RKO (cell line): ENCODE measurements around the gene GRIK4.
A peak's percentile ranks its signal among the peaks of the same experiment; 100 is the strongest.
"Not testable (repeated sequence)": the region's sequence is repeated elsewhere in the genome, so short reads cannot be mapped to it uniquely, and the experiment has no call there.

Source experiments
- DNase-seq: peaks from one replicate; pipeline ENCODE4 v3.0.0-alpha.2; 2016; ENCODE audit warnings: low spot score

Gene GRIK4, protein sequence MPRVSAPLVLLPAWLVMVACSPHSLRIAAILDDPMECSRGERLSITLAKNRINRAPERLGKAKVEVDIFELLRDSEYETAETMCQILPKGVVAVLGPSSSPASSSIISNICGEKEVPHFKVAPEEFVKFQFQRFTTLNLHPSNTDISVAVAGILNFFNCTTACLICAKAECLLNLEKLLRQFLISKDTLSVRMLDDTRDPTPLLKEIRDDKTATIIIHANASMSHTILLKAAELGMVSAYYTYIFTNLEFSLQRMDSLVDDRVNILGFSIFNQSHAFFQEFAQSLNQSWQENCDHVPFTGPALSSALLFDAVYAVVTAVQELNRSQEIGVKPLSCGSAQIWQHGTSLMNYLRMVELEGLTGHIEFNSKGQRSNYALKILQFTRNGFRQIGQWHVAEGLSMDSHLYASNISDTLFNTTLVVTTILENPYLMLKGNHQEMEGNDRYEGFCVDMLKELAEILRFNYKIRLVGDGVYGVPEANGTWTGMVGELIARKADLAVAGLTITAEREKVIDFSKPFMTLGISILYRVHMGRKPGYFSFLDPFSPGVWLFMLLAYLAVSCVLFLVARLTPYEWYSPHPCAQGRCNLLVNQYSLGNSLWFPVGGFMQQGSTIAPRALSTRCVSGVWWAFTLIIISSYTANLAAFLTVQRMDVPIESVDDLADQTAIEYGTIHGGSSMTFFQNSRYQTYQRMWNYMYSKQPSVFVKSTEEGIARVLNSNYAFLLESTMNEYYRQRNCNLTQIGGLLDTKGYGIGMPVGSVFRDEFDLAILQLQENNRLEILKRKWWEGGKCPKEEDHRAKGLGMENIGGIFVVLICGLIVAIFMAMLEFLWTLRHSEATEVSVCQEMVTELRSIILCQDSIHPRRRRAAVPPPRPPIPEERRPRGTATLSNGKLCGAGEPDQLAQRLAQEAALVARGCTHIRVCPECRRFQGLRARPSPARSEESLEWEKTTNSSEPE

GRCh38 chr11:120511116-120511819 is at the start of gene GRIK4:
GRIK4 (plus strand) TSS chr11:120511748; CDS start chr11:120660319, 148,571 bp downstream.
- DNase-seq: peak; percentile 35

- no peak for DNase-seq
These were observed 48.7 kb upstream of the GRIK4 start for GRCh38 chr11:120462825-120463224.

DNA sequence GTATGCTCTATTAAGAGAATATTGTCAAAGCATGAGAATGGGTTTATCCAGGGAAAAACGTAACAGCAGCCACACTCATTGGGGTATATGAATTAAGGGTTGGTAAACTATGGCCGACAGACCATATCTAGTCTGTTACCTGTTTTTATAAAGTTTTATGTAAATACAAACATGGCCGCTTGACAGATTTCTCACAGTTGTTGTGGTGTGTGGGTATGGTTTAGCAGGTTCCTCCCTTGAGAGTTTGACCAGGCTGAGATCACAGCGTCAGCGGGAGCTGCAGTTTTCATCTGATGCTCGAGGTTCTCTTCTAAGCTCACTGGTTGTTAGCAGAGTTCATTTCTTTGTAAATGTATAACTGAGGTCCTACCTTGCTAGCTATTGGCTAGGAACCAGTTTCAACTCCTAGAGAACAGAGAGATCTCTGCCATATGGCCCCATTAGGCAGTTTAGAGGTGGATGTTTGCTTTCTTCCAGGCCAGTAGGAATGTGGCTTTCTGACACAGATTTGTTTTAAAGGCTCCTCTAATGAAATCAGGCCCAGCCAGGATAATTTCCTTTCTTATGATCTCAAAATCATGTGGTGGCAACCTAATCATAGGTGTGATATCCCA is 45.5 kb upstream of the GRIK4 start:
- DNase-seq: no peak

DNA sequence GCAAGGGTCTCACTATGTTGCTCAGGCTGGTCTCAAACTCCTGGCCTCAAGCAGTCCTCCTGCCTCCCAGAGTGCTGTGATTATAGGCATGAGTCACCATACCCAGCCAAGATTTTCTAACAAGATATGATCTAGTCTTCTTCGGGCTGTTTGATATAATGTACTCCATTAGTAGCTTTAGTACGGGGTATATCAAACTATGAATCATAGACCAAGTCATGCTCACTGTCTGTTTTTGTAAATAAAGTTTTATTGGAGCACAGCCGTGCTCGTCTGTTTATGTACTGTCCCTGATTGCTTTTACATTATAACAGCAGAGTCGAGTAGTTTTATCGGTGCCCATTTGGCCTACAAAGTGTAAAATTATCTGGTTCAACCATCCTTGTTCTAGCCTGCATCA is 43.9 kb upstream of the GRIK4 start:
- DNase-seq: peak; percentile 10

- DNase-seq: no peak
These were observed 40.4 kb upstream of the GRIK4 start for GRCh38 chr11:120471131-120471530.

DNA sequence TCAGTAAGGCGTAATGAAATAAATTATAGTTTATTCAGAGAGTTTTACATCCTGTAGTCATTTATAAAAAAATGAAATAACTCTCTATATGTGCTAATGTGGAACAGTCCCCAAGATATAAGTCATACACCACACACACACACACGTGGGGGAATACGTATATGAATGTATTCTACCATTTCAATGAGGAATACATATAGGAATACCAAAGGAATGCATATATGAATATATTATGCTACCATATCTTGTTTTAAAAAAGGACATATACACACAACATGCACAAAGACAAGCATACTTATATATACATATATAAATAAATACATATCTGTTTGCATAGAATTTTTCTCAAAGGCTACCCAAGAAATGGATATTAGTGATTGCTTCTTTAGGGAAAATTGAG is 39.6 kb upstream of the GRIK4 start:
- DNase-seq: no peak

- DNase-seq: no peak
These were observed 38.0 kb upstream of the GRIK4 start for GRCh38 chr11:120473503-120473902.

GRCh38 chr11:120482149-120482548 is 29.4 kb upstream of the GRIK4 start:
- peak; percentile 25 for DNase-seq

DNA sequence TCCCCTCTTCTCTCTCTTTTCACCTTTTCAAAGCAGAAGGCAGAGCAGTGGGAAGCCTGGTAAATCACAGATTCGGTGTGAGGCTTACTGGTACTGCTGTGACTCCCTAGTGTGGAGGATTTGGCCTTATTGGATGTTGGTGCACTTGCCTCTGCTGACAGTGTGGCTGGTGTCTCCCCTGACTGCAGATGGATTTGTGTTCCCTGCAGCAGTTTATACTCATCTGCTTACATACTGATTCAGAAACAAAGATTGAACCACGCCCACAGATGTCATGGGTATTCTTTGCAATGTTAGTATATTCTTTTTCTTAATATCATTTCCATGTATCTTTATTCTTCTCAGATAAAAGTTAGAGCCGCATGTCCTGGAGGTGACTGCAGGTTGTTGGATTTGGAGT is 26.8 kb upstream of the GRIK4 start:
- DNase-seq: no peak

DNA sequence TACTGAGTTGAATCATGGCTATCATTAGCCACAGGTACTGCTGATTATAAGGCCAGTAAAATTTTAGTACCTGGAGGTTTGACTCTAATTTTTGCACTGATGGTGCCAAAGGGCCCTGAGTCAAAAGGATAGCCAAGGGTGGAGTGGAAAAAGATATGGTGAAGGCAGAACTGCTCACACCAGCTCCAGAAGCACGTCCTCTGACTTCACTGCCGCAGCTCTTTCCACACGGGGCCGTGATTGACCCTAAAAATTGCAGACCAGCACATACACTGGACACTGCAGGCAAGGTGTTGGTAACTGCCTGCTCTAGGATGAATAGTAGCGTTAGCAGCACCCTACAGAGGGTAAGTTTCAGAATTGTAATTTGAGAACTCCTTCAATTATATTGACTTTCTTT is 25.4 kb upstream of the GRIK4 start:
- DNase-seq: no peak

- no peak for DNase-seq
These were observed 21.7 kb upstream of the GRIK4 start for GRCh38 chr11:120489799-120490198.

- no peak for DNase-seq
These were observed 19.1 kb upstream of the GRIK4 start for GRCh38 chr11:120492486-120492885.

DNA sequence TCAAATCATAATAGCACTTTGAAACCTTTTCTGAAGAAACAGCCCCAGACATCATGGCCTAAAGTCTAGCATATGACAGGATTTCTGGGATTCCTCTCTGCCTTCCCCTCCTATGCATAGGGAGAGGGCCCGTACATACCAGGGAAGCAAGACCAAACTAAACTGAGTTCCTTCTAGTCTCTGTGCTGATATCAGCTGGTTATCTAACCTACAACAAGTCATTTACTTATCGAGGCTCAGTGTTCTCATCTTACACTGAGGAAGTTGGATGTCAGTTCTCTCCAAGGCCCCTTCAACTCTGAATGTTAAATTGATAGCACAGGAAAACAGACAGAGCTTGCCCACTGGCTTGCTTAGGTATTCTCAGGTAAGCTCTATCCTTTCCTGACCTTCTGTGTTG is 17.0 kb upstream of the GRIK4 start:
- no peak for DNase-seq

GRCh38 chr11:120499088-120499487 is 12.5 kb upstream of the GRIK4 start:
- DNase-seq: no peak

DNA sequence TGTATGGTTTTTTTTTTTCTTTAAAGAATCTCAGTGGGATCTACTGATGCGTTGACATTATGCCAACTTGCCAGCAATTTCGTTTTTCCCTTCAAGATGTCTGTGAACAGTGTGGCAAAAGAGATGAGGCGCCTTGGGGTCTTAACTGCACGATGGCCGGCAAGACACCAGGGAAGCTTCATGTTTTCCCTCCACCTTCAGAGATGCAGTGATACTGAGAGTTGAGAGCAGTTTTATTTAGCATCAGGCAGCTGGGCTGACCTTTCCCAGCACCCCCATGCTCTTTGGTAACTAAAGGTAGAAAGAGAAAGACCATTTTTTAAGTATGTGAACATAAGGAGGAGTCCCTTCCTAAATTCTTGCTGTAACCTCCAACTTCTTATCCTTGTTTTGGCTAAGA is 11.7 kb upstream of the GRIK4 start:
- DNase-seq: no peak

DNA sequence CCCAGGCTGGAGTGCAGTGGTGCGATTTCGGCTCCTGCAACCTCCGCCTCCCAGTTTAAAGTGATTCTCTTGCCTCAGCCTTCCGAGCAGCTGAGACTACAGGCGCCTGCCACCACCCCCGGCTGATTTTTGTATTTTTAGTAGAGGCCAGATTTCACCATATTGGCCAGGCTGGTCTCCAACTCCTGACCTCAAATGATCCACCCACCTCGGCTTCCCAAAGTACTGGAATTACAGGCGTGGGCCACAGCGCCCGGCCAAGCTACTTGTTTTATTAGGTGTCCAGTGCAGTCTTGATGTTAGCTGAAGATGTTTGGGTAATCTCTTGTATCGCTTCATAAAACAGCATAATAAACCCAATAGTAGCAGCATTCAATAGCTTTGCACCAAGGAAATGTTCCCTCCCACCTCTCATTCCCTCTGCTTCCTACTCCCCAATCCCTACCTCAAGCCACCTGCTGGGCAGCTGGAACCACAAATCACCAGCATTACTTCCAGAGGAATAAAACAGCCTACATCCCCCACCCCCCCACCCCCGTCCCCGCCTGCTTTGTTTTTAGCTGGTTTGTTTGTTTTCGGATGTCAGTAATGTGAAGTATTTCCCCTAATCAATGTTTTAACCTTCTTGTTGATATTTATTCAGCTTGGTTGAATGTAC is 11.0 kb upstream of the GRIK4 start:
- no peak for DNase-seq

- DNase-seq: no peak
These were observed 10.1 kb upstream of the GRIK4 start for GRCh38 chr11:120501440-120501839.

GRCh38 chr11:120501976-120502755 is 9.4 kb upstream of the GRIK4 start:
- no peak for DNase-seq

DNA sequence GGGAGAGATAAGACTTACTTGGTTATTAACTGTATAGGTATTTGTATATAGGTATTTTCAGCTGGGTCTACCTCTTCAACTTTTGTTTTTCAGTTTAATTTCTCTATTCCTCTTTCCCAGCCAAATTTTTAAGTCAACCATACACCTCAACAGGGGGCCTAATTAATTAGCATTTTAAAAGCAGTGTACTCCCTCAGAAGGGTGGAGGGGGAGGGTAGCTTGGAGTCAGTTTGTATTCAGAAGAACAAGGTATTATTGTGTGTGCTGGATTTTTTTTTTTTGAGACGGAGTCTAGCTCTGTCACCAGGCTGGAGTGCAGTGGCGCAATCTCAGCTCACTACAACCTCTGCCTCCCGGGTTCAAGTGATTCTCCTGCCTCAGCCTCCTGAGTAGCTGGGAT is 8.0 kb upstream of the GRIK4 start:
- DNase-seq: not testable (repeated sequence)

DNA sequence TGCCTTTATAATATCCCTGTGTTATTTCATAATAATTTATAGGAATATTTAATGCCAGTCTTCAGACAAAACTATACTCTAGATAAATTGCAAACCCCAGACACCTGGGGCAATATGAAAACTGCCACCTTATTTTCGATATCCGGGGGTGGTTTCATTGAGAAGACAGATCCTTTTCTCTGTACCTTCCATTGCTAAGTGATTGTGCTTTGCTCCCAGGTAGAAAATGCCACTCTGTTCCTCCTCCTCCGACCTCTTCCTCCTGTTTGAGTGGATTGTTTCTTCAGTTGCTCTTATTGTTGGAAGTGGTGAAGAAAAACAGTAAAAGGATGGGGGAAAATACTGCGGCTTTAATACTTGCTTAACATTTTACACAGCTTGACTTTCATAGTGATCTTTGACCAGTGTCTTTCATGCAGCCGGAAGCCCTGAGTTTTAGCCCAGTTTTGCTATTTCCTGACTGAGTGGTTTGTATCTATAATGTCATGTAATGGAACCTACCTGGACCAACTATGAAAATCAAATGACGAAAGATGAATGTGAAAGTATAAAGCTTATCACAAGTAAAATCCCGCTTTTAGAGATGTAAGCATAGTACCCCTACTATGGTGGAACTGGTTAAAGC is 5.6 kb upstream of the GRIK4 start:
- DNase-seq: no peak
